Spleen (tissue), 7 donors: ENCODE measurements around the gene RAB22A.

Source experiments
- POLR2A ChIP-seq, 3 donors: fragments of 450-650 bp; IDR thresholded peaks; one replicate each; pipeline ENCODE4 v1.5.1; 2017; ENCODE audit warnings: antibody characterized with exemption in 3 of 3, mild to moderate bottlenecking in 1 of 3
- POLR2AphosphoS5 ChIP-seq, 3 donors: sonication (generic); formaldehyde crosslinking; IDR thresholded peaks; one replicate each; pipeline ENCODE4 v1.5.1; 2017; ENCODE audit warnings: antibody characterized with exemption in 3 of 3
- TF ChIP-seq, protein P1 (sequence below), 11 experiments: fragments of 200-600 bp in 7 of 11; fragments of 450-650 bp in 4 of 11; sonication (generic) in 4 of 11; IDR thresholded peaks in 8 of 11; conservative IDR thresholded peaks in 3 of 11; 1 replicate in 7 of 11; 2 replicates in 4 of 11; pipeline versions ENCODE4 v1.4.0 to v1.8.0; 2016 to 2021; ENCODE audit warnings: antibody characterized with exemption in 11 of 11, inconsistent platforms in 4 of 11, mild to moderate bottlenecking in 1 of 11
- donor health status: DM: no; HTN: no; CAD: no; lungs with moderate emphysema.
- donor health status: DM: no; HTN: no; CAD: no.
- donor health status: DM: no; HTN: no; CAD: no.

DNA sequence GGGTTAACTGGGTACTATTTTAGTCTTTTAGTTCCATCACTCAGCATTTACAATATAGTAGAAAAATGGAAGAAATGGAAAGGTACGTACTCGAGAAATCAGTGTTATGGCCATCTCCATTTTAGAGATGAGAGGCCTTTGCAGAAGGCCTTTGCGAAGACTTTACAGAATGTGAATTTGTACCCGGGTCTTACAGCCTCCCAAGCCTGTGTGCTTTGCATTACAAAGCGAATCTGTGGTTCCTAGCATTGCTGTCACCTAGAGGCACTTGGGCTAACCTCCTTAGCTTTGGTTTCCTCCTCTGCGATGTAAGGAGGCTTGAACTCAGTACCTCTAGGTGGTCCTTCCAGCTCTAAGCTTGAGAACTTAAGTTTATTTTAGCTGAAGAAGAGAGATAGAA is 90.4 kb downstream of the RAB22A start:
- TF ChIP-seq POLR2A (IDR thresholded peaks at IDR 0.05) (no peak), POLR2AphosphoS5 (IDR thresholded peaks at IDR 0.05) (no peak)
- TF ChIP-seq, protein P1, sequence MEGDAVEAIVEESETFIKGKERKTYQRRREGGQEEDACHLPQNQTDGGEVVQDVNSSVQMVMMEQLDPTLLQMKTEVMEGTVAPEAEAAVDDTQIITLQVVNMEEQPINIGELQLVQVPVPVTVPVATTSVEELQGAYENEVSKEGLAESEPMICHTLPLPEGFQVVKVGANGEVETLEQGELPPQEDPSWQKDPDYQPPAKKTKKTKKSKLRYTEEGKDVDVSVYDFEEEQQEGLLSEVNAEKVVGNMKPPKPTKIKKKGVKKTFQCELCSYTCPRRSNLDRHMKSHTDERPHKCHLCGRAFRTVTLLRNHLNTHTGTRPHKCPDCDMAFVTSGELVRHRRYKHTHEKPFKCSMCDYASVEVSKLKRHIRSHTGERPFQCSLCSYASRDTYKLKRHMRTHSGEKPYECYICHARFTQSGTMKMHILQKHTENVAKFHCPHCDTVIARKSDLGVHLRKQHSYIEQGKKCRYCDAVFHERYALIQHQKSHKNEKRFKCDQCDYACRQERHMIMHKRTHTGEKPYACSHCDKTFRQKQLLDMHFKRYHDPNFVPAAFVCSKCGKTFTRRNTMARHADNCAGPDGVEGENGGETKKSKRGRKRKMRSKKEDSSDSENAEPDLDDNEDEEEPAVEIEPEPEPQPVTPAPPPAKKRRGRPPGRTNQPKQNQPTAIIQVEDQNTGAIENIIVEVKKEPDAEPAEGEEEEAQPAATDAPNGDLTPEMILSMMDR (IDR thresholded peaks at IDR 0.05 in 8 of 11, conservative IDR thresholded peaks at IDR 0.05 in 3 of 11) = no peak
